CD1c-positive myeloid dendritic cell (primary cell): Measurements from ENCODE around the gene CLIC3.

Source experiments
- DNase-seq: peaks from one replicate; pipeline ENCODE4 v3.0.0-alpha.2; 2016; ENCODE audit errors: extremely low spot score

Gene CLIC3

GRCh38 chr9:136951541-136952320 is 44.6 kb downstream of the CLIC3 start, which contains the start of gene LCN12:
TSS of gene LCN12 (plus strand) at chr9:136952273. CDS start at chr9:136952328, 55 bp downstream.
- DNase-seq: no peak

GRCh38 chr9:136950656-136951276 is 45.6 kb downstream of the CLIC3 start:
- no peak for DNase-seq

GRCh38 chr9:136949817-136950655 is 46.3 kb downstream of the CLIC3 start:
- DNase-seq: peak; percentile 93

- DNase-seq: no peak
These were observed 47.0 kb downstream of the CLIC3 start for GRCh38 chr9:136949239-136949816.

GRCh38 chr9:136947955-136948510 is 48.3 kb downstream of the CLIC3 start:
- peak; percentile 47 for DNase-seq

- peak; percentile 69 for DNase-seq
These were observed 49.1 kb downstream of the CLIC3 start for GRCh38 chr9:136947028-136947891.

- no peak for DNase-seq
These were observed 49.9 kb downstream of the CLIC3 start for GRCh38 chr9:136946228-136947027.

- DNase-seq: no peak
These were observed 50.8 kb downstream of the CLIC3 start for GRCh38 chr9:136945333-136946227.
